NT2/D1 (cell line): ENCODE measurements around the gene ADAMTS4.

Experiments
- DNase-seq: peaks from one replicate; pipeline ENCODE4 v3.0.0-alpha.2; 2011; ENCODE audit warnings: low read depth, low spot score
- H3K27me3 ChIP-seq: 2 replicates; pipeline ENCODE4 v1.6.0; 2011; ENCODE audit warnings: mild to moderate bottlenecking; ENCODE audit not compliant: insufficient read length, insufficient read depth
- H3K36me3 ChIP-seq: 2 replicates; pipeline ENCODE4 v1.6.1; 2011; ENCODE audit warnings: mild to moderate bottlenecking, low read length, mixed read lengths; ENCODE audit not compliant: insufficient read depth, insufficient read length
- H3K4me1 ChIP-seq: 2 replicates; pipeline ENCODE4 v1.5.1; 2011; ENCODE audit not compliant: insufficient read depth, insufficient read length
- H3K4me3 ChIP-seq: 2 replicates; pipeline ENCODE4 v1.5.1; 2011; ENCODE audit warnings: low read depth; ENCODE audit not compliant: insufficient read length
- H3K9ac ChIP-seq: 2 replicates; pipeline ENCODE4 v1.6.0; 2011; ENCODE audit warnings: low read depth; ENCODE audit not compliant: insufficient read length
- H3K9me3 ChIP-seq: 2 replicates; pipeline ENCODE4 v1.5.1; 2011; ENCODE audit warnings: mild to moderate bottlenecking, low read length; ENCODE audit not compliant: insufficient read depth
- SUZ12 ChIP-seq: IDR thresholded peaks from 2 replicates; pipeline ENCODE4 v1.6.1; 2011; ENCODE audit not compliant: insufficient read length, insufficient read depth; ENCODE audit errors: extremely low read depth
- YY1 ChIP-seq: IDR thresholded peaks from 2 replicates; pipeline ENCODE4 v1.6.1; 2011; ENCODE audit not compliant: insufficient read length, insufficient read depth
- ZNF274 ChIP-seq: IDR thresholded peaks from 2 replicates; pipeline ENCODE4 v1.6.1; 2011; ENCODE audit warnings: mild to moderate bottlenecking, low read depth, low read length

The ADAMTS4 gene

GRCh38 chr1:161157867-161158266 is 41.0 kb downstream of the ADAMTS4 start:
- no peaks in the 10 kb centered on the region for H3K27me3 ChIP-seq
- H3K4me1 ChIP-seq = peaks cover 3% of the 10 kb centered on the region
- no peak overlapping the region for H3K9ac ChIP-seq
- TF ChIP-seq YY1 = no peak
- TF ChIP-seq SUZ12 = no peak
- TF ChIP-seq ZNF274 = no peak
- no peak for DNase-seq
- H3K36me3 ChIP-seq = peaks cover 64% of the 10 kb centered on the region
- H3K4me3 ChIP-seq = no peak overlapping the region
- H3K9me3 ChIP-seq = no peaks in the 10 kb centered on the region

DNA sequence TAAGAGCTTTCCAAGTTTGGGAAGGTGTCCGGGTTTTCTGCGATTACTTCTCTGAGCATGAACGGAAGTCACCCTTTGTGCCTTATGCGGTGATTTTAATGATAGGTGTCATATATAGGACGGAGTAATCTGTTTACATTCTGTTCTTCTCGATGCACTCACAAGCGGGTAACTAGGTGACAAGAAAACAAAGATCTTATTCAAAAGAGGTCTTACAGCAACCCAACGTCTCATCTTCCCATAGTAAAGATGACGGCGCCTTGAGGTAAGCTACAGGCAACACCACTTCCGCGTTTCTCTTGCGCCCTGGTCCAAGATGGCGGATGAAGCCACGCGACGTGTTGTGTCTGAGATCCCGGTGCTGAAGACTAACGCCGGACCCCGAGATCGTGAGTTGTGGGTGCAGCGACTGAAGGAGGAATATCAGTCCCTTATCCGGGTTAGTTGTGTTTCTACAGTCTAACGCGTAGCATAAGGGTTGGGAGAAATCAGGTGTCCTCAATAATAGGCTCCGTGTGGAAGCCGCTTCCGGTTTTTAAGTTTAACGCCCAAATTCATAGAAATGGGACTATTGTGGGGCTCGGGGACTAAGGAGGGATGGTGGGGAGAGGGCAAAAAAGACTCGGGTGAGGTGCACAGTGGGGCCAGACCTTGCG is 45.0 kb downstream of the ADAMTS4 start, which contains the start of gene UFC1:
UFC1 (plus strand) TSS at position 297 of the 656 bp plus-strand sequence; CDS start at position 317, 20 bp downstream.
- TF ChIP-seq YY1 (peak; percentile 100), SUZ12 (no peak)
- Histone ChIP-seq H3K9ac (peak within 1 kb of the TSS; percentile 92), H3K4me3 (peak within 1 kb of the TSS; percentile 75), H3K9me3 (no peaks in the 10 kb centered on the region), H3K27me3 (no peaks in the 10 kb centered on the region), H3K4me1 (peaks cover 2% of the 10 kb centered on the region), H3K36me3 (peaks cover 36% of the 10 kb centered on the region)
- peak; percentile 85 for DNase-seq

DNA sequence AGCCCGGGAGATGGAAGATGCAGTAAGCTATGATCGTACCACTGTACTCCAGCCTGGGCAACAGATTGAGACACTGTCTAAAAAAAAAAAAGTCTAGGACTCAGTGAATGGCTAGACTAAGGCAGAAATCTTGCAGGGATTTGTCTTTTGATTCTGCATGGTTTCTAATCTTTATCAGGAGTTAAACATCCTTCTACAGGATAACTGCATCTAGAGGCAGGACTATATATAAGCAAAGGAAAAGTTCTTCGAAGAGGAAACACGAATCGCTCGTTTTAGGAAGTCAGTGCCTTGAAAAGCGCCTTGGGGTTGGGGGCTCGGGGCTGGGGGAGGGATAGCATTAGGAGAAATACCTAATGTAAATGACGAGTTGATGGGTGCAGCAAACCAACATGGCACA is 45.7 kb downstream of the ADAMTS4 start:
- TF ChIP-seq ZNF274 (no peak), SUZ12 (no peak), YY1 (no peak)
- no peaks in the 10 kb centered on the region for H3K27me3 ChIP-seq
- no peak for DNase-seq
- H3K4me1 ChIP-seq = peaks cover 2% of the 10 kb centered on the region
- H3K36me3 ChIP-seq = peaks cover 30% of the 10 kb centered on the region
- H3K4me3 ChIP-seq = peak overlapping the region; percentile 75
- no peaks in the 10 kb centered on the region for H3K9me3 ChIP-seq
- H3K9ac ChIP-seq = no peak overlapping the region

DNA sequence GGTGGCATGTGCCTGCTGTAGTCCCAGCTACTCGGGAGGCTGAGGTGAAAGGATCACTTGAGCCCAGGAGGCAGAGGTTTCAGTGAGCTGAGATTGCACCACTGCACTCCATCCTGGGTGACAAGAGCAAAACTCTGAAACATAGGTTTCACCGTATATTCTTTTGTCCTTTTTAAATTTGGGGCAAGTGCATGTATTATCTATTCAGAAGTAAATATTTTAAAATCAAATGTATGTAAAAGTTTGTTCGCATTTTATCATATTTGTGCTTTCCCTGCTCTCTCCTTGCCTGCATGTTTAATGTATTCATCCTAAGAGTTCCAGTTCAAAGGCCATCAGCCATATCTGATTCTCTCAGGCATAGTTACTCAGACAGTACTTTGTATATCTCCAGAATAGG is 53.0 kb downstream of the ADAMTS4 start:
- H3K27me3 ChIP-seq = no peaks in the 10 kb centered on the region
- no peaks in the 10 kb centered on the region for H3K9me3 ChIP-seq
- peaks cover 4% of the 10 kb centered on the region for H3K4me1 ChIP-seq
- no peak overlapping the region for H3K4me3 ChIP-seq
- DNase-seq = no peak
- H3K36me3 ChIP-seq = peaks cover 11% of the 10 kb centered on the region
- TF ChIP-seq YY1 (no peak), SUZ12 (no peak), ZNF274 (no peak)
- H3K9ac ChIP-seq = no peak overlapping the region

GRCh38 chr1:161140755-161141400 is 58.0 kb downstream of the ADAMTS4 start:
- Histone ChIP-seq H3K9me3 (no peaks in the 10 kb centered on the region), H3K36me3 (peaks cover 46% of the 10 kb centered on the region), H3K4me3 (no peak overlapping the region), H3K27me3 (no peaks in the 10 kb centered on the region), H3K4me1 (peaks cover 2% of the 10 kb centered on the region), H3K9ac (no peak overlapping the region)
- TF ChIP-seq ZNF274 (no peak), YY1 (no peak), SUZ12 (no peak)
- DNase-seq = no peak

GRCh38 chr1:161139766-161140165 is 59.1 kb downstream of the ADAMTS4 start:
- no peak for DNase-seq
- no peak overlapping the region for H3K4me3 ChIP-seq
- TF ChIP-seq SUZ12 = no peak
- TF ChIP-seq ZNF274 = no peak
- no peak for TF ChIP-seq YY1

DNA sequence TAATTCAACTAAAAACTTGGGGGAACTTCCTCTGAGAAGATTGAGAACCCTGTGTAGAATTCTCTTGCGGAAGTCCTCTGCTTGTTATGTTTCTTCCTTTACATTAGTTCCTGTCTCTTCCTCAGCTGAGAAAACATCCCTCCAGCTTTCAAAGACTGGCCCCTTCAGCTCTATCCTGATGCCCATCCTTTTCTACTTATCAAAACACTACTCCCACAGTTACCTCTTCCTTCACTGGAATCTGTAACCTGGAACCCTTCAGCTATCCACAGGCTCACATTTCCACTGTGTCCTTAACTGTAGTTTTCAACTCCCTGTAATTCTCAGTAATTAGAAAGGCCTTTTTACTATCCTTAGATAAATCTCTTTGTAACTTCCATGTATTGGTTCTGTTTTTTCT is 60.4 kb downstream of the ADAMTS4 start:
- Histone ChIP-seq H3K9ac (no peak overlapping the region), H3K9me3 (no peaks in the 10 kb centered on the region), H3K36me3 (peaks cover 58% of the 10 kb centered on the region), H3K4me3 (no peak overlapping the region), H3K4me1 (peaks cover 2% of the 10 kb centered on the region), H3K27me3 (no peaks in the 10 kb centered on the region)
- TF ChIP-seq SUZ12 = no peak
- TF ChIP-seq ZNF274 = no peak
- TF ChIP-seq YY1 = no peak
- no peak for DNase-seq

More at GRCh38 chr1:161139766-161140165, 59.1 kb downstream of the ADAMTS4 start:
- peaks cover 57% of the 10 kb centered on the region for H3K36me3 ChIP-seq
- no peaks in the 10 kb centered on the region for H3K27me3 ChIP-seq
- no peak overlapping the region for H3K9ac ChIP-seq
- peaks cover 2% of the 10 kb centered on the region for H3K4me1 ChIP-seq
- no peaks in the 10 kb centered on the region for H3K9me3 ChIP-seq
